Measurements from ENCODE around the gene RGS7. TPM values are rescaled to one million over a fixed set of nuclear protein-coding genes. Genes with fewer than 3 reads are reported as not detected.

The RGS7 gene
- total and polyA plus RNA-seq, 2 of the 4 experiments (the other 2 are of a cell fraction), result 0.58 to 0.72 TPM

DNA sequence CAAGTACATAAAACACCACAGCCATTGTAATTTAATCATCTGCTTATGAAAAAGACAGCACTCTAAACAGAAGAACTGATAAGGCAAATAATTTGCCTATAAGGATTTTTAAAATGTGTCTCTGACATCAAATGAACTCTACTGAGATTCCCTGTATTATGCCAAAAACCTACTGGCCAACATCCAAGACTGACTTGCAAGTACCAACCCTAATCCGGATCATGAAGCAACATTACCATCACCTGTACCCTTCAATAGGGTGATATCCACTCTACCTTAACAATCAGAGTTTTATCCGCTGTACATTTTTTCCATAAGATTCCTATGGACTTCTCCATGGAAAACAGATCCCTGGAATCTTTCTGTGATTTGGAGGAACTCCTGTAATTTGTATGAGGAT is 4.6 kb downstream of the RGS7 start:
- Histone ChIP-seq H2AK9ac (replicated peaks; ENCODE audit: low read depth, low read length, poor library complexity) (no peak overlapping the region), H3K9ac (ENCODE audit: low read depth, low read length) (no peak overlapping the region), H3K4me3 (ENCODE audit: insufficient read depth, low read depth, low read length) (no peak overlapping the region), H2BK120ac (ENCODE audit: low read depth, low read length) (no peak overlapping the region), H2AK5ac (ENCODE audit: low read depth, low read length) (no peak overlapping the region), H3K23ac (ENCODE audit: low read depth, low read length) (no peak overlapping the region), H3K4ac (ENCODE audit: low read depth, low read length) (no peak overlapping the region), H4K91ac (ENCODE audit: insufficient read depth, low read depth, low read length) (no peak overlapping the region), H3K79me1 (ENCODE audit: low read depth in 1 of 2, low read length in 2 of 2) (no peaks in the 10 kb centered on the region), H3K14ac (replicated peaks; ENCODE audit: low read depth, low read length) (no peak overlapping the region), H3K56ac (ENCODE audit: extremely low read depth, insufficient read depth, low read length) (no peak overlapping the region), H4K8ac (ENCODE audit: low read depth in 2 of 2, low read length in 2 of 2) (no peak overlapping the region), H2BK15ac (ENCODE audit: low read depth, low read length) (no peak overlapping the region), H3K18ac (ENCODE audit: low read depth, low read length) (no peak overlapping the region), H2BK20ac (ENCODE audit: low read depth, low read length) (no peak overlapping the region), H3K4me2 (ENCODE audit: low read depth, low read length) (no peak overlapping the region), H3K36me3 (ENCODE audit: control insufficient read depth, insufficient read depth, low read length) (no peaks in the 10 kb centered on the region), H3K27ac (ENCODE audit: insufficient read depth, low read length) (no peak overlapping the region), H2AFZ (replicated peaks; ENCODE audit: low read length, poor library complexity) (no peak overlapping the region), H4K5ac (ENCODE audit: low read depth, low read length) (no peak overlapping the region), H4K20me1 (ENCODE audit: insufficient read depth, low read length) (no peaks in the 10 kb centered on the region), H3K9me3 (ENCODE audit: control insufficient read depth, insufficient read depth, low read length) (no peaks in the 10 kb centered on the region), H3K27me3 (ENCODE audit: control insufficient read depth, insufficient read depth, low read length) (peaks cover 5% of the 10 kb centered on the region; the same call in 1 of the 2 replicates), H2BK5ac (ENCODE audit: low read depth, low read length, poor library complexity, severe bottlenecking) (no peak overlapping the region), H3K9me1 (ENCODE audit: insufficient read depth, low read length) (no peaks in the 10 kb centered on the region), H3K4me1 (ENCODE audit: control insufficient read depth, insufficient read depth, low read length) (no peaks in the 10 kb centered on the region)
- intact Hi-C loops (cut with micrococcal nuclease), result no loop called here
- no peak for DNase-seq
- TF ChIP-seq CHD1 (IDR thresholded peaks at IDR 0.05; ENCODE audit: low read depth, low read length) (no peak), POLR2A (IDR thresholded peaks at IDR 0.05; ENCODE audit: low read depth, low read length) (no peak), RCOR1 (IDR thresholded peaks at IDR 0.05; ENCODE audit: insufficient replicate concordance, low read length) (no peak), NFE2L2 (IDR thresholded peaks at IDR 0.05; ENCODE audit: low read depth, low read length) (no peak), FOS (IDR thresholded peaks at IDR 0.05; ENCODE audit: low read depth, low read length) (no peak), MXI1 (IDR thresholded peaks at IDR 0.05; ENCODE audit: borderline replicate concordance, low read depth, low read length) (no peak), ELK1 (IDR thresholded peaks at IDR 0.05; ENCODE audit: borderline replicate concordance, low read depth, low read length) (no peak), BHLHE40 (IDR thresholded peaks at IDR 0.05; ENCODE audit: low read depth, low read length) (no peak), SMC3 (IDR thresholded peaks at IDR 0.05; ENCODE audit: low read depth, low read length) (no peak)
- TF ChIP-seq, protein P1, sequence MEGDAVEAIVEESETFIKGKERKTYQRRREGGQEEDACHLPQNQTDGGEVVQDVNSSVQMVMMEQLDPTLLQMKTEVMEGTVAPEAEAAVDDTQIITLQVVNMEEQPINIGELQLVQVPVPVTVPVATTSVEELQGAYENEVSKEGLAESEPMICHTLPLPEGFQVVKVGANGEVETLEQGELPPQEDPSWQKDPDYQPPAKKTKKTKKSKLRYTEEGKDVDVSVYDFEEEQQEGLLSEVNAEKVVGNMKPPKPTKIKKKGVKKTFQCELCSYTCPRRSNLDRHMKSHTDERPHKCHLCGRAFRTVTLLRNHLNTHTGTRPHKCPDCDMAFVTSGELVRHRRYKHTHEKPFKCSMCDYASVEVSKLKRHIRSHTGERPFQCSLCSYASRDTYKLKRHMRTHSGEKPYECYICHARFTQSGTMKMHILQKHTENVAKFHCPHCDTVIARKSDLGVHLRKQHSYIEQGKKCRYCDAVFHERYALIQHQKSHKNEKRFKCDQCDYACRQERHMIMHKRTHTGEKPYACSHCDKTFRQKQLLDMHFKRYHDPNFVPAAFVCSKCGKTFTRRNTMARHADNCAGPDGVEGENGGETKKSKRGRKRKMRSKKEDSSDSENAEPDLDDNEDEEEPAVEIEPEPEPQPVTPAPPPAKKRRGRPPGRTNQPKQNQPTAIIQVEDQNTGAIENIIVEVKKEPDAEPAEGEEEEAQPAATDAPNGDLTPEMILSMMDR (conservative IDR thresholded peaks at IDR 0.05; ENCODE audit: low read depth, low read length), result no peak
- TF ChIP-seq, protein P2, sequence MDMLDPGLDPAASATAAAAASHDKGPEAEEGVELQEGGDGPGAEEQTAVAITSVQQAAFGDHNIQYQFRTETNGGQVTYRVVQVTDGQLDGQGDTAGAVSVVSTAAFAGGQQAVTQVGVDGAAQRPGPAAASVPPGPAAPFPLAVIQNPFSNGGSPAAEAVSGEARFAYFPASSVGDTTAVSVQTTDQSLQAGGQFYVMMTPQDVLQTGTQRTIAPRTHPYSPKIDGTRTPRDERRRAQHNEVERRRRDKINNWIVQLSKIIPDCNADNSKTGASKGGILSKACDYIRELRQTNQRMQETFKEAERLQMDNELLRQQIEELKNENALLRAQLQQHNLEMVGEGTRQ (IDR thresholded peaks at IDR 0.05; ENCODE audit: low read depth, low read length), result no peak
- WGBS, 2 experiments (ENCODE audit: extremely low coverage in 2 of 2, insufficient read length in 1 of 2), result no CpG with 5 or more reads among the region's 2 CpGs
- CTCF ChIA-PET, result no interaction called here
- POLR2A ChIA-PET (ENCODE audit: unreplicated experiment), result no interaction called here
- dilution Hi-C loops (cut with HindIII; ENCODE audit: low sequenced_read_pairs, unreplicated experiment), result no loop called here
- ATAC-seq (ENCODE audit: low read depth), result no peak
- in situ Hi-C loops (cut with MboI; ENCODE audit: low sequenced_read_pairs), result no loop called here
- no TSS peak for BruUV-seq (replicated peaks)

Data from IMR-90 (cell line).